Measurements from ENCODE around the gene BRCC3.

GRCh38 chrX:155031657-155032056, 39.7 kb upstream of the BRCC3 start:
- no peak for TF ChIP-seq CTCF (IDR thresholded peaks at IDR 0.05)
- no peak for TF ChIP-seq ZFX (IDR thresholded peaks at IDR 0.05; ENCODE audit: borderline replicate concordance)

Measured in 22Rv1 (cell line).